GM12874 (cell line): ENCODE data around the gene CAPN8.
A peak's percentile ranks its signal among the peaks of the same experiment; 100 is the strongest.

Experiments used
- TF ChIP-seq, protein P1 (sequence below): IDR thresholded peaks from 2 replicates; pipeline ENCODE4 v1.5.1; 2011; ENCODE audit warnings: low read depth, mild to moderate bottlenecking, control low read depth, low read length, moderate library complexity; ENCODE audit not compliant: insufficient read depth

The CAPN8 gene

DNA sequence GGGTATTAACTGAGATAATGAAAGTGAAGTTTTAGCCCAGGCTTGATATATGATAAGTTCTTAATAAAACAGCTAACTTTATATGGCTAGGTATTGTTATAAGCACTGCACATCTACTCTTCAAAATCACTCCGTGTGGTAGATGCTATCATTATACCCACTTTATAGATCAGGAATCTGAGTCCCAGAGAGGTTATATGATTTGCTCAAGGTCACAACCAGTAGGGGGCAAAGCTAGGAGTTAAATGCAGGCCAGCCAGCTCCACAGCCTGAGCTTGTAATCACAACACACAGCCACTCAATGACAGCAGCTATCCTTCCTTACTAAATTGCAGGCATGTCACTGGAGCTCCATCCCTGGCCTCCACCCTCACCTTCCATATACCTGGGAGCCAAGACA, 115.8 kb downstream of the CAPN8 start:
- TF ChIP-seq, protein P1, sequence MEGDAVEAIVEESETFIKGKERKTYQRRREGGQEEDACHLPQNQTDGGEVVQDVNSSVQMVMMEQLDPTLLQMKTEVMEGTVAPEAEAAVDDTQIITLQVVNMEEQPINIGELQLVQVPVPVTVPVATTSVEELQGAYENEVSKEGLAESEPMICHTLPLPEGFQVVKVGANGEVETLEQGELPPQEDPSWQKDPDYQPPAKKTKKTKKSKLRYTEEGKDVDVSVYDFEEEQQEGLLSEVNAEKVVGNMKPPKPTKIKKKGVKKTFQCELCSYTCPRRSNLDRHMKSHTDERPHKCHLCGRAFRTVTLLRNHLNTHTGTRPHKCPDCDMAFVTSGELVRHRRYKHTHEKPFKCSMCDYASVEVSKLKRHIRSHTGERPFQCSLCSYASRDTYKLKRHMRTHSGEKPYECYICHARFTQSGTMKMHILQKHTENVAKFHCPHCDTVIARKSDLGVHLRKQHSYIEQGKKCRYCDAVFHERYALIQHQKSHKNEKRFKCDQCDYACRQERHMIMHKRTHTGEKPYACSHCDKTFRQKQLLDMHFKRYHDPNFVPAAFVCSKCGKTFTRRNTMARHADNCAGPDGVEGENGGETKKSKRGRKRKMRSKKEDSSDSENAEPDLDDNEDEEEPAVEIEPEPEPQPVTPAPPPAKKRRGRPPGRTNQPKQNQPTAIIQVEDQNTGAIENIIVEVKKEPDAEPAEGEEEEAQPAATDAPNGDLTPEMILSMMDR: peak; percentile 44

DNA sequence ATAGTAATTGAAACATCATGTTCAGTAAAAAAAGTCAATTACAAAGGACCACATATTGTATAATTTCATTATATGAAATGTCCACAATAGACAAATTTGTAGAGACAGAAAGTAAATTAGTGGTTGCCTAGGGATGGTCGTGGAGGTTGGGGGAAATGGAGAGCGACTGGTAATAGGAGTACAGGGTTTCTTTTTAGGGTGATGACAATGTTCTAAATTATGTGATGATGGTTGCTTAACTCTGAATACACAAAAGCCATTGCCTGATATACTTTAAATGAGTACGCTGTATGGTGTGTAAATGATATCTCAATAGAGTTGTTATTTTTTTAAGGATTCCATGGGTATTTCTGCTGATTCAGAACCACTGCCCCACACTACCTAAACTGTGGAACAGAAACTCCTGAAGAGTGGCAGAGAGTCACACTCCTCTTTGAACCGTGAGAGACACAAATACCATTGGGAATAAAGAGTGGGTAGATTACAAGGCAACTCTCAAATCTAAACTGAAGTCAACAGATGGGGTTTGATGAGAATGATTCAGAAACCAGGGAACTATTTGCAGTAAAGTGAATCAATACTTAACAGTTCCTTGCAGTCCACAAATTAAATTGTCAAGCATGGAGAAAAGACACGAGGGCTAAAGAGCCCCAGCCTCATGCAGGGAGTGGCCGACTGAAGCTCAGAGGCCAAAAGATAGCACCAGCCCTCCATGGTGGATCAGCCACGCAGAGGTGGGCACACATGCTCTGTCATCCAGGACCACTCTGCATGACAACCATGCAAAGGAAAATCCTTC, 118.0 kb downstream of the CAPN8 start:
- TF ChIP-seq, protein P1: no peak

DNA sequence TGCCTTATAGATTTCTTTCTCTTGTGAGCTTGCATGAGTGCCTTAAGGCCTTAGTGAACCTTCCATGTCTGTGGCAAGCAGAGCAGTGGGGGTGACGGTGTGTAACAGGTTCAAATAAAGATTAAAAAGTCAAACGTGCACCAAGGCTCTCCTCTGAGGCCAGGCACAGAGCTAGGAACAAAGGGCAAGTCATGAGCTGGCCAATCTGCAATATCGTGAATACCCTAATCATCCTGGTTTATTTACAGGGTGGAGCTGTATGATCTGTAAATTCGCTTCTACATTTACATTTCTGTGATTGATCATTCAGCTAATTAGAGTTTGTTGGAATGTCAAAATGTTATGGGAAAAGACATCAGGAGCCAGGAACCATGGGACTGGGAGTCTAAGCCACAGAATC, 120.2 kb downstream of the CAPN8 start:
- TF ChIP-seq, protein P1: no peak

DNA sequence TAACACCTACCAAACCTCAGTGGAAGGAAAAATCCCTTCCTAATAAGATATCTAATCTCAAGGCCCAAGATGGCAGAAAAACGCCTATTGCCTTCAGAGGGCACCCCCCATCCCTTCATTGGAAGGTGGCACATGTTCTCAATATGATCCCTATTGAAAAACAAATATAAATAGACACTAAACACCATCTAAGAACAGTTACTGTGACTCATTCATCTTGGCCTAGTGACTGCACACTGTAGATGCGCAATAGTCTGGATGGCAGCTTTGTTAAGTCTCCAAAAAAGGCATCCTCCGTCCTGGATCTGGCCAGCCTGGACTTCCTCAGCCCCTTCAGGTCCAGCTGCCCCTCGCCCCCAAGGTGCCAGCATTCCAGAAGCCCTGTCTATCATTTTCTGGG, 121.9 kb downstream of the CAPN8 start:
- TF ChIP-seq, protein P1: no peak

DNA sequence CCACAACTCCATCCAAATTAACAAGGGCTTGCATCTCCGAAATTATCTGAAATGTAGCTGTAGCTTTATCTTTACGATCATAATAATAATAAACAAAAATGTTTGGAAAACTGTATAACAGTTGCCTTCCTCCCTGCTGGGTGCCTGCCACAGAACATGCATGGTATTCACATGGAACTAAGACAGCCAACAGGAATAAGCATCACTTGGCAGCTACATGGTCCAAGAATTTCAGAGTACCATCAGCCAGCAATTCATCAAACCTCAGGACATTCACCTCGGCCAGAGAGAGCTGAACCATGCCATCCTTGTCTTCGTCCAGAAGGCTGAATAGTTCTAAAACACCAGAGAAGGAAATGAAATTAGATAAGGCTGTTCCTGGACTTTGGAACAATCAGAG, 122.7 kb downstream of the CAPN8 start:
- TF ChIP-seq, protein P1: no peak

DNA sequence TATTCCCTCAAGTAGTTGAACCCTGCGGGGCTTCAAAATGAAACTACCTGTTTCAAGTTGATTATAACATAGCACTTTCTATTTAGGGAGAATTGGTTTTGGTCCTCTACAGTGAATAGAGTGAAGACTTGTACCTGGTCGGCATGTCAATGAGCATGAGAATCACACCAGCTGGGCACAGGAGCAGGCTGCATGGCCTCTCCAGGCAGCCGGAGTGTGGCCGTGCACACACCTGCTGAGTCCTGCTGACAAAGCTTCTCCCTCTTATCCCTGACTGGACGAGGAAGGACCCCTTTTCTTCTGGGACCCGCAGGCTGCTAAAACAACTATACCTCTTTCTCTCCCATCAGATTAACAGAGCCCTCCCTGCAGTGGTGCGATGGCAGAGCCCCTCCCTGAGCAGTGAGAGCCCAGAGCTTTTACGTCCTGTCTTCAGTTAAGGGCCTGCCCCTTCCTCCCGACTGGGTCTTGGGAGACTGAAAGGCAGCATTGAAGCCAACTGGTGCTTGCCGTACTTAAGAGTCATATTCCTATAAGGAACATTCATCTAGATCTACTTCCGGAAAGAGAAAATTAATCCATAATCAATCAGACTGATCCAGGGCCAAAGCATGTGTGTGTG, 124.9 kb downstream of the CAPN8 start:
- TF ChIP-seq, protein P1: no peak

DNA sequence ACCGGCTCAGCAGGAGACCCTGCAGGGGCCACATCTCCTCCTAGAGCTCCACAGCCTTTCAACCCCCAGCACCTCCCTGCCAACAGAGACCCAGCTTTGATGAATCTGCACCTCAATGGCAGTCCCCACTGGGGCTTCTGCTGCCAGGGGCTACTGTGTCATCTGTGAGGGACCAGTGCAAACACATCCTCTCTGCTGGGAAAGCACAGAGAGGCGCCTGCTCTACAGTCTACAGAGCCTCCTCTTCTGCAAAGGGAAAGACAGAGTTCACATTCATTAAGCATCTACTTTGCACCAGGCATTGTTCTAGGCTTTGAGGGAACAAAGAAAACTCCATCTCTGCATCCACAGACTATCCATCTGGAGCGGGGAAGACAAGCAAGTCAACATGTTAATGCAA, 125.8 kb downstream of the CAPN8 start:
- TF ChIP-seq, protein P1: no peak
